Stimulated activated CD8-positive, alpha-beta memory T cell treated with anti-CD3 and anti-CD28 coated beads, Interleukin-7, amount 100 ng/mL, for 4 hours (primary cell): ENCODE results near the gene TGFBR3.

Source experiments
- DNase-seq, 2 donors: peaks; one replicate each; pipeline ENCODE4 v3.0.0-alpha.2; 2020; ENCODE audit warnings: low read depth in 2 of 2

The TGFBR3 gene

DNA sequence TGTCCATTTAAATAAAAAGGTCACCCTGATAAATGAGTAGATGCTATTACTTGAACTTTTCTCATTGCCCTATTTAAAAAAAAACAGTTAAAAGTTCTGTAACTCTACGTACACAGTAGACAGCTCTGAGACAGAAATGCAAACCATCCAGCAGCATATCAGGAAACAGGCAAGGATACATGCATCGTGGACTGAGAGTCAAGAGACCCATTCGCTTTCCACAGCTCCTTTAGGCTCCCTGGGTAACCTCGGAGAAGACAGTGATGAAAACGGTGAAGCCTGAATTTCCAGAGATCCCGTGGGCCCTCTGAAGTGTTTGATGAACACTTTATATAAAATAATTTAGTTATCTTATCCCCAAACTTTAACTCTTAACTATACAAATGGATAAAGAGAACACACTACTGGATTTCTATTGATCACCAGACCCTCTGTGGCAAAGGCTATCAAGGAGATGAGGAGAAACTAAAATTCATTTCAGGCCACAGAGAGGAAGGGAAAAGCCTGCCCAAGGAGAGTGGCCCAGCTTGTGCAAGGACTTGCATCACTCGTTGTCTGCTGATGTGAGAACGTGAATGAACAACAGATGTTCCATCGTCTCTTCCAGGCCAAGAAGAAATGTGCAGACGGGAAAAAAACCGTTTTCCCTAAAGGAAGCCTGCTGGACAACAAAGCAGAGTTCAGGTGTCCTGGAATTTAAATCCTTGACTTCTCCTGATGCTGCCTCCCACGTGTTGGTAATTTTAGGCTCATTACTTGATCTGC lies 131.0 kb downstream of the TGFBR3 start:
- no peak for DNase-seq

- DNase-seq: no peak
Observed at GRCh38 chr1:91754348-91754747, 131.6 kb downstream of the TGFBR3 start.

GRCh38 chr1:91753878-91754277 lies 132.1 kb downstream of the TGFBR3 start:
- DNase-seq: no peak

DNA sequence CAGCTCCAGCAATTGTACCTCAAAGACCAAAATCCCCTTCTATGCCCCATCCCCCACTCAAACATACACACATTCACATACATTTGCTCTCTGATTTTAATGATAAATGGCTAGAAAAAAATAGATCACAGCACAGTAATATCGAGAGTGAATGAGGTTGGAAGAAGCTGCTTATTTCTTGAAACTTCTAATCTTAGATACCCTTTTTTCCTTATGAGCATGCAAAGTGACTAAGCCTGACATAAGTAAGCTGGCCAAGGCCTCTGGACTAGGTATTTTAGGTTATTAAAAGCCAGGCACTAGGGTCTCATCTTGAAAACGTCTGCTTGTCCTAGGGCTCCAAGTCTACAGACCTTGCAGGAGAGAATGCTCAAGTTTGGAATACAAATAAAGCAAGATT lies 133.6 kb downstream of the TGFBR3 start:
- DNase-seq: no peak

DNA sequence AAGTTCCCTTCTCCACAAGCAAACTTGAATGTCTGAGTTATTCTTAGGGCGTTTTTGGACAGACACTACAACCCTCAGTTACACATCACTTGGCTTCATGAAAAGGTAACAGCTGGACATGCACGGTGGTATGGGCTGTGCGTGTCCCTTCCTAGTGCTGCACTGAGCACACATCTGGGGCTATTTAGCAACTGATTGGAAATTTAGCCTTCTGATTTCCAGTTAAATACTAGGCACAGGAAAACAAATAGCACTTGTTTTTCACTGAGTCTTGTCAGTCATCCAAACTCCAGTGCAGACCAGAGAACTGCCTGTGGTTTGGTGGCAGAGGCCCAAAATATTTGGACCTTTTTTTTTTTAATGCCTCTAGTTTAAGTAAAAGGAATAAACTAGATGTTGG lies 134.7 kb downstream of the TGFBR3 start:
- DNase-seq: no peak

DNA sequence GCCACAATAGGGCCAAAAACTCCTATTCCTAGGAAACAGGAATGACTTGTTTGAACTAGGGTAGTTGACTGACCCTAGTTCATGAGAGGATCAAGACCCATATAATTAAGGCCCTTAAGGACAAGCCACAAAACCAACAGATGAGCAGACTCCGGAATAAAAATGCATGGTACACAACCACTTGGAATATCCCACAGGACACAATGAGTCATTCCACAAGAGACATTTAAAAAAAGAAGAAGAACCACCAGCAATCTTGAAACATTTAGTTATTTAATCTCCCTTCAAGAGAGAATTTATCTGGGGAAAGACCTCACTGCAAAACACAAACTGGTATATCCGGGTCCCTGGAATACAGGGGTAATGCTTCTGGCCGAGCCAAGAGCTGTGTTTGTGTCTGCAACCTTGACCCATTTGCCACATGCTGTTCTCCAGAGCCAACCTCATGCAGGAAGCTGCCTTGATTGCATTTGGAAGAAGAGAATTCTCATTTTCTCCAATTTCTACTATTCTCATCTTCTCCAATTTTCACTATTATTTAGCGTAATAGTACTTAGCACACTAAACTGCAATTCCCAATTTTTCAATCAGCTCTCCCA lies 135.5 kb downstream of the TGFBR3 start:
- no peak for DNase-seq

DNA sequence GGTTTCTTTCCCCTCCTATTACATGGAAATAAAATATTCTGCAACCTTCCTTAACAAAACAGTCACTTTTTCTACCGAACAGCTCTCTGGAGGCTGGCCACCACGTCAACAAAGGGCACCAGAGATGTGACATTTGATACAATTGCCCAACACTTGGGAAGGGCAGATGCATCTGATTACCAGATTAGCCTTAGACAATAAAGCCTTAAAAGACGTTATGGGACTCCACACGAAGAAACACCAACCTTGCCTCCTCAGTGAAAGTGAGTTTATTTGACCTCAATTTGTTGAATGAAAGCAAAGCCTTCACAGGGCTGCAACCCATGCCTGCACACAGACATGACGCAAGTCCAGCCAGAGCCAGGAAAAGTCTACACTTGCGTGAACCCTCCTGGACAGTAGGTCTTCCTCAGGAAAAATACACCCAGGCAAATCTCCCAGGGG lies 136.1 kb downstream of the TGFBR3 start:
- DNase-seq: no peak

- no peak for DNase-seq
Observed at GRCh38 chr1:91747666-91748065, 138.3 kb downstream of the TGFBR3 start.

DNA sequence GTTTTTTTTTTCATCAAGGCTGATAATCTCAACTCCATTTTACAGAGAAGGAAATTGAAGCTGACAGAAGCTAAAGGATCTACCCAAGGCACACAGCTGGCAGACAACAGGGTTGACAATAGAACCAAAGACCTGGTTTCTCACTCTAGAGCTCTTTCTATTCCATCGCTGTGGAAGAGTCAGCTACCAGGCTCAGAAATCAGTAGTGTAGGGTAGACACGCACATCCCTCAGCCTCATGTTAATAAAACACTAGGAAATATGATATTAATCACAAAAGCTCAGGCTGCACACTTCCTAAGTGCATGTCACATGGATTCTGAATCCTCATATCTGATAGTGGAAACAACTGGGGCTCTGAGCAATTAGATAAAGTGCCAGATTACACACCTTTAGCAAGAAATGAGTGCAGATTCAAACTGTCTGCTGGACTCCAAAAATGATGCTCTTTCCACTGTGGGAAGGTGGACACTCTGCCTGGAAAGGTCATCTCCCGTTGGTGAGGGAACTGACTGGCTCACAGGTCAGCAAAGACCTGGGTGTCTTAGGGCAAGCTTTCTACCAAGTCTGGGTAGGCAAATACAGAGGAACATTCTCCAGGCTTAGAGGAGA lies 139.1 kb downstream of the TGFBR3 start:
- no peak for DNase-seq

- DNase-seq: no peak
Observed at GRCh38 chr1:91745640-91746373, 140.1 kb downstream of the TGFBR3 start.

DNA sequence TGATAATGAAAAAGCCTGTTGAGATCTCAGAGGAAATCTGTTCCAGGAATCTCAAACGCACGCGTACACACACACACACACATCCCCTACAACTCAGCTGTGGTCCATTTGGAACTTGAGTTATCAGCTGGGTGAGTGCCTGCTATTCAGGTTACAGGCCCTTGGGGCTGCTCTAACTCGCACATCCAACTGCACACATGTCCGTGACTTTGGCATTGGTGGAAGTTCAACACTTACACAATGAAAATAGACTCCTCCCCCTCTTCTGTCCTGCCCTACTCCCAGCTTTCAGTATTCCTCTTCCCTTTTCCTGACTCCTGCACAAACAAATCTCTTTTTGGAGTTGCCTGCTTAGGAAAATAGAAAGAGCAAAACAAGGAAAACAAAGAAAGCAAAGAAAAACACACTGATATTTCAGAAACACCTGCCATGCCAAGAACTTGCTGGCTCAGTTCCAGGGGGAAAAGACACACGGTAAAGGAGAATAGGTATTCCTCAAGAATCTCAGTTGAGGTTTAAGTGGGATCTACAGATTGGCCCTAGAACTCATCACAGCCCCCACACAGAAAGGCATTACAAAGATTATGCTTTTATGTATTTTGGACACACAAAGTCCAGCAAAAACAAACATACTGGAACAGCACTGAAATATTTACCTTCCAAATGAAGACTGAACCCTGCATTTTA lies 140.9 kb downstream of the TGFBR3 start:
- no peak for DNase-seq

GRCh38 chr1:91742848-91743292 lies 143.1 kb downstream of the TGFBR3 start:
- DNase-seq: no peak

GRCh38 chr1:91741906-91742305 lies 144.0 kb downstream of the TGFBR3 start:
- DNase-seq: no peak

GRCh38 chr1:91741301-91741700 lies 144.7 kb downstream of the TGFBR3 start:
- DNase-seq: no peak

DNA sequence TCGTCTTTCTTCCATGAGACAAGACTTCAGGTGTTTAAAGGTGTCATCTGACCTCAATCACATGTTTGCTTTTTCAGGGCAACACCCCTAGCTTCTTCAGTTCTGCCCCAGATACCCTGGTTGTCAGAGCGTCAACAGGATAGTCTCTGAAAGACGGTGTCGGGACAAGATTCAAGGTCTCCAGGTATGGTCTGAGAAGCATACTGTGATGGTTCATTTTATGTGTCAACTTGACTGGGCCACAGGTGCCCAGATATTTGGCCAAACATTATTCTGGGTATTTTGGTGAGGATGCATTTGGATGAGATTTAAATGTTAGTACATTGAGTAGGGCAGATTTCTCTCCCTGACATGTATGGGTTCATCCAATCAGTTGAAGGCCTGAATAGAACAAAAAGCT lies 148.3 kb downstream of the TGFBR3 start:
- no peak for DNase-seq

DNA sequence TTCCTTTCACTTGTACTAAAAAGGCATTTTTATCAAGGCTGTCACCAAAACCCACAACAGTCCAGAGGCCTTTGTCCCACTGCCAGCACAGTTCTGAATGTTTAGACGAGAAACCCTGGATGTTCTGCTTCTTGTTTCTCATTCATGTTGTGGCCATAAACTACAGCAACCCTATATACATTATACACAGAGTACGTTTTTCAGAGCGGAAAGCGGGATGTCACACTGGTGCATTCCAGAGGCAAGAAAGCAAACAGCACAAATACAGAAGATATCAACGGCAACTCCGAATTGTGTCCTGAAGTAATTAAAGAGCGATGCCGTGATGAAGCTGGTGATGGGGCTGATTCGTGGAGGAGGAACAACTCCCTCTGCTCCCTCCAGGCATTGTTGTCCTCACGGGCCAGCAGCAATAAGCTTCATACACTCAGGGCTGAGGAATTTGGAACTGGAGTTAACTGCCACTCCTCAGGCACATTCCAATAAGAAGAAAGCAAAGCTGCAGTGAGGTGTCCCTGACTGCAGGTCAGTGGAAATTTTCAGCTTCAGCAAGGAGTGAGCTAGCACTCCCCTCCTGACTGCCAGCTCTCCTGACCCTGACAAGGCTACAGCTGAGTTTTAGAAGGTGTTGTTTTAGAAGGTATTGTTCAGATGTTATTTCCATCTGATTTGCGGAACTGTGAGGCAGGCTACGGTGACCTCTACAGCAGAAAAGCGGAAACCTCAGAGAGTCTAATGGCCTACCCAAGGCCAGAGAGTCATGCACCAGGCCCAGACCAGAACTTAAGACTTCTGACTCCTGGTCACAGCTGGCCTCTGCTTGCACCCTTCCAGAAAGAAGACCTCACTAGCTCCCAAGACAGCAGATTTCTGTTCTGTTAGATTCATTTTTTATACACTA lies 149.0 kb downstream of the TGFBR3 start:
- no peak for DNase-seq

DNA sequence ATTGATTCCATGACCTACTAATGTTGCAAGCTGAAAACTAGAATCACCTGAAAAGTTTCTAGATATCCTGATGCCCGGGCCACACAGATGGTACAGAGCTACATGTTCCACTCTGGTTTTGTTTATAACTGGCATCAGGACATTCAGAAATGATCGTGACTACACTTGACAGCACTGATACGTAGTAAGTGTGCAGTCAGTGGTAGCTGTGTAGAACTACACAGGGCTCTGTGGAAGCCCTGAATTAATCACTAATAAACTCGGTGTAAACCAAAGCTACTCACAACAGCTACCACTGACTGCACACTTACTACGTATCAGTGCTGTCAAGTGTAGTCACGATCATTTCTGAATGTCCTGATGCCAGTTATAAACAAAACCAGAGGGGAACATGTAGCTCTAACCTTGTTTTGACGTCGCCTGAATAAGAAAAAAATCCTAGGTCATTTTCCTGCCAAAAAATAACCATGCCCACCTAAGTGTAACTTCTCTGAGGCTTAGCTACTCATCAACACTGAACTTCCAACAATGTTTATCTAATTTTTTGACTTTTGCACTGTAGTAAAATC lies 149.7 kb downstream of the TGFBR3 start:
- no peak for DNase-seq

DNA sequence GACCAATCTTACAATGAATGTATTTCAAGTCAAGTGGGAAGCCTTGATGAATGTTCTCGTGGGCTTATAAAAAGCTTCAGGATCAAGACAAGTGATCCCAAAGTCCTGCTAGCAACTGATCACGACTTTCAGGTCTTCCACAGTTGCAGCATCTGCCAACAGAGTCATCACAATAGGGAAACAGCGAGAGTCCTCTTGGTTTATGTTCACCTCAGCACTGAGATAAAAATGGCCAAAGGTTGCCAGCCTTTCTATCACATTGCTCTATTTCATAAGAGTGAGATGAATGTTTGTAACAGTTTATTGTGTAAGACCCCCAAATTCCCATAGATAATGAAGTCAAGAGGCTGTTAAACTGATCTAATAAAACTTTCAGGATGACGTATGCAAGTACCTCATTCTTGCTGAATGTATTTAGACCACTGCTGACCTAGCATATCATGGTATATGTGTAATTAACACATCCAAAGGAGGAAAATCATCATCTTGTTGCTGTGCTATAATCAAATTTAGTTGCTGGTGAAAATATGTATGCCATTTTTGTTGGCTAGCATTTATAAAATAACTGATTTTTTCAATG lies 150.6 kb downstream of the TGFBR3 start:
- no peak for DNase-seq

DNA sequence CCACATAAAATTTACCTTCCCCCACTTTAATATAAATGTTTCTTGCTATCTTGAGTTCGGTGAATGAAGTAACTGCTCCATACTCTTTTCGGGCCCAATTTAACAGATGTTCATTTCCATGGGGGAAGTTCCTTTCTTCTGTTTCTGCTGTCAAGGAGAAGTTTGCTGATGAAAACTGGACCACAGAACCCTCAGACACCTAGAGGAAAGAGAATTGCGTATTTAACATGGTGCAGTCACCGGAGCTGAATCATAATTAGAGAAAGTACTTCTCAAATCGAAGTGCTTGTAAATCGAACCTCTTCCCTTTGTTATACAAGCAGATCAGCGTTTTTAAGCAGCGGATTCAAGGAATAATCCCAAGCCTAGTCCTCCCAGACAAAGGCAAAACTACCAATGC lies 151.2 kb downstream of the TGFBR3 start:
- DNase-seq: no peak

GRCh38 chr1:91733108-91733710 lies 152.7 kb downstream of the TGFBR3 start:
- DNase-seq: no peak
